Erythroblast (primary cell): Measurements from ENCODE around the gene UNG.

Experiments
- GATA1 ChIP-seq: IDR thresholded peaks from 2 replicates; pipeline ENCODE4 v1.6.1; 2011; ENCODE audit warnings: low read depth, mild to moderate bottlenecking, control low read depth, low read length, moderate library complexity
- POLR2A ChIP-seq: IDR thresholded peaks from 2 replicates; pipeline ENCODE4 v1.6.1; 2011; ENCODE audit warnings: mild to moderate bottlenecking, low read length

- no peak for TF ChIP-seq POLR2A
- no peak for TF ChIP-seq GATA1
Measured at GRCh38 chr12:109157986-109158385, 60.6 kb downstream of the UNG start.
